ENCODE results near the gene COL6A1. TPM values are rescaled to one million over a fixed set of nuclear protein-coding genes. Genes with fewer than 3 reads are reported as not detected.

The COL6A1 gene
- total and polyA plus RNA-seq, 2 donors (not counting 3 experiments of a cell fraction or from before 2014, with no cell fraction given): 30.1 to 42.4 TPM

DNA sequence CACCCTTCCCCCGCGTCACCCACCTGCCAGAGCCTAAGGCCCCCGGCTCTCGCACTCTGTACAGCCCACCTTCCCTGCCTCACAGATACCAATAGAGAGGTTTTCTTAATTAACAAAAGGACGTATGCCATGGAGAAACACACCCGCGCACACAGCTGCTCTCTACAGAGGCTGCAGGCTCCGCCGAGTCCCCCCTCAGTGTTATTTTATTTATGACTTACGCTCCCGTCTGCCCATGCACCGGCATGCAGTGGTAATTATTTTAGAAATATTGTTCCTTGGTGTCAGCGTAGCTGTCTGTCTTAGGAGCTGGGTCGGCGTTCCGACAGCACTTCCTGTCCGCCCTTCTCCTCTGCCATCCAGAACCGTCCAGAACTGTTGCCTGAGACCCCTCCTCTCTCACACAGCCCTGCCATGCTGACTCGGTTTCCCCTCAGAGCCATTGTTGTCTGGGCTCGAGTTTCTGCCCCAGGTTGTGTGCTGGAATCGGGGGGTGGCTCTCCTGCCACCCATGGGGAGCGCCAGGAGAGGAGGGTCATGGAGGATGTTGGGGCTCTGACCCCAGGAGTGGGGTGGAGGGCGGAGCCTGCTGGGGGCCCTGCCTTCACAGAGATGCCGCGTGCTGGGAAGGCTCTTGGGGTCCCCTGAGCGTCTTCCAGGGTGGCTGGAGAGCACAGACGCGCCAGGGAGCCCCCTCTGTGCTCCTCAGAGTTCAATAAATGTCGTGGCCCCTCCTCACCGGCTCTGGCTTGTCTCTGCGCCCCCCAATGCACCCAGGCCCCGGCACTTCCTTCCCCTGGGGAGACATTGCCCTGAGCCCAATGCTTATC lies 39.6 kb upstream of the COL6A1 start:
- no peak for DNase-seq (ENCODE audit: low read depth, low spot score)
- H3K9me3 ChIP-seq (replicated peaks; ENCODE audit: control insufficient read depth, insufficient read depth, low read length): no peaks in the 10 kb centered on the region
- intact Hi-C loops (cut with micrococcal nuclease): no loop called here
- no peaks in the 10 kb centered on the region for H3K4me1 ChIP-seq (ENCODE audit: control insufficient read depth, extremely low read depth, insufficient read depth, low read length)
- no peak overlapping the region for H3K4me2 ChIP-seq (ENCODE audit: insufficient read depth, low read length)
- H3K27me3 ChIP-seq (ENCODE audit: control insufficient read depth in 2 of 2, insufficient read depth in 2 of 2, low read length in 2 of 2): no peaks in the 10 kb centered on the region
- no peak overlapping the region for H3K4me3 ChIP-seq (replicated peaks in 1 of 3; ENCODE audit: insufficient read depth in 1 of 3, low read depth in 1 of 3, low read length in 3 of 3)
- dilution Hi-C loops (cut with MboI; ENCODE audit: extremely low pct_ligation_motif_present, low sequenced_read_pairs): no loop called here
- TF ChIP-seq POLR2A (IDR thresholded peaks at IDR 0.05; ENCODE audit: low read depth, low read length): no peak
- ChIA-PET CTCF (no interaction called here), POLR2A (no interaction called here)
- no peaks in the 10 kb centered on the region for H3K9me1 ChIP-seq (replicated peaks; ENCODE audit: control insufficient read depth, extremely low read depth, insufficient read depth, low read length)
- H3K9ac ChIP-seq (replicated peaks; ENCODE audit: extremely low read depth, insufficient read depth, low read length): no peak overlapping the region
- H3K79me2 ChIP-seq (ENCODE audit: control insufficient read depth, insufficient read depth, low read length): no peaks in the 10 kb centered on the region
- no TSS peak for BruUV-seq (replicated peaks)
- no peaks in the 10 kb centered on the region for H3K36me3 ChIP-seq (ENCODE audit: control insufficient read depth in 2 of 2, extremely low read depth in 1 of 2, insufficient read depth in 2 of 2, low read length in 2 of 2)
- no peak for FAIRE-seq
- H3K27ac ChIP-seq (ENCODE audit: insufficient read depth, low read depth, low read length): no peak overlapping the region
- H4K20me1 ChIP-seq (replicated peaks; ENCODE audit: control insufficient read depth, extremely low read depth, insufficient read depth, low read length): no peaks in the 10 kb centered on the region
- H2AFZ ChIP-seq (ENCODE audit: low read depth, low read length): no peak overlapping the region

DNA sequence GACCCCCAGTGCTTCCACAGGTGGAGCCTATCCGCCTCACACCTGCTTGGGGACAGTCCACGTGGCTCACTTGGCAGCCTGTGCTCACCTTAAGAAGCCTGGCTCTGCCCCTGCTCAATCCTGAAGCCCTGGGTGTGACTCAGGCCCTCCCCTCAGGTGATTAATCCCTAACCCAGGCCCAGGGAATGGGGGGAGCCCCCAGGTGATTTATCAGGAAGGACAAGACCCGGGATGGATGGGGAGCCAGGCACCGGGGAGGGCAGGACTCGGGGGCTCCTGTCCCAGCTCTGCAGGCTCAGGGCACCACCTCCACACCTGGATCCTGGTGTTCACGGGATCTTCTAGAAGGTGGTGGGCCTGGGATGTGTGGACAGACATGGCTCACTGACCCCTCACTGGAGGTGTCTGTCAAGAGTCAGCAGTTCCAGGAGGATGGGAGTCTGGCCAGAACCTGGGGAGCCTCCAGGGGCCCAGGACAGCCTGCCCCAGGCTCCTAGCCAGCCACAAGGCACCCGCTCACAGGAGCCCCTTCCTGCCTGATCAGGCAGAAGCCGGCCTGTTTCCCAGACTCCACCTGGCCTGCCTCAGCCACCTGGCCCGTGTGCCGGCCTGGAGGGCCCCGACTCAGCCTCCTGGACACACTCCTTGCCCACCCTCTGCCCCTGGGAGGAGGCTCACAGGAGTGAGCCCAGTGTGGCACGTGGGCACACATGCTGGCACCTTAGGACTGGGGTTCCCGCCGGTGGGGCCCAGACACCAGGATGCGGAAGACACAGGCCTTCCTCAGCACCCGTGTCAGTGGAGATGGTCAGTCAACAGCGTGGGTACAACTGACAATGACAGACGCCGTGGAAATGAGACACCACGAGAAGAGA lies 38.6 kb upstream of the COL6A1 start:
- H3K4me3 ChIP-seq (replicated peaks in 1 of 3; ENCODE audit: insufficient read depth in 1 of 3, low read depth in 1 of 3, low read length in 3 of 3): no peak overlapping the region
- H3K9me3 ChIP-seq (replicated peaks; ENCODE audit: control insufficient read depth, insufficient read depth, low read length): no peaks in the 10 kb centered on the region
- TF ChIP-seq POLR2AphosphoS5 (IDR thresholded peaks at IDR 0.05; ENCODE audit: insufficient read depth, low read depth, low read length): no peak
- TF ChIP-seq MAX (IDR thresholded peaks at IDR 0.05; ENCODE audit: insufficient read depth, insufficient read length): no peak
- no peak for TF ChIP-seq GATA2 (IDR thresholded peaks at IDR 0.05; ENCODE audit: insufficient read depth, insufficient read length, low read depth, low read length)
- TF ChIP-seq FOS (IDR thresholded peaks at IDR 0.05; ENCODE audit: borderline replicate concordance, insufficient read depth, low read length): no peak
- no peak for TF ChIP-seq POLR2A (IDR thresholded peaks at IDR 0.05; ENCODE audit: low read depth, low read length)
- no peak for TF ChIP-seq EZH2 (IDR thresholded peaks at IDR 0.05; ENCODE audit: borderline replicate concordance, low read depth, low read length, severe bottlenecking)
- TF ChIP-seq, protein P1, sequence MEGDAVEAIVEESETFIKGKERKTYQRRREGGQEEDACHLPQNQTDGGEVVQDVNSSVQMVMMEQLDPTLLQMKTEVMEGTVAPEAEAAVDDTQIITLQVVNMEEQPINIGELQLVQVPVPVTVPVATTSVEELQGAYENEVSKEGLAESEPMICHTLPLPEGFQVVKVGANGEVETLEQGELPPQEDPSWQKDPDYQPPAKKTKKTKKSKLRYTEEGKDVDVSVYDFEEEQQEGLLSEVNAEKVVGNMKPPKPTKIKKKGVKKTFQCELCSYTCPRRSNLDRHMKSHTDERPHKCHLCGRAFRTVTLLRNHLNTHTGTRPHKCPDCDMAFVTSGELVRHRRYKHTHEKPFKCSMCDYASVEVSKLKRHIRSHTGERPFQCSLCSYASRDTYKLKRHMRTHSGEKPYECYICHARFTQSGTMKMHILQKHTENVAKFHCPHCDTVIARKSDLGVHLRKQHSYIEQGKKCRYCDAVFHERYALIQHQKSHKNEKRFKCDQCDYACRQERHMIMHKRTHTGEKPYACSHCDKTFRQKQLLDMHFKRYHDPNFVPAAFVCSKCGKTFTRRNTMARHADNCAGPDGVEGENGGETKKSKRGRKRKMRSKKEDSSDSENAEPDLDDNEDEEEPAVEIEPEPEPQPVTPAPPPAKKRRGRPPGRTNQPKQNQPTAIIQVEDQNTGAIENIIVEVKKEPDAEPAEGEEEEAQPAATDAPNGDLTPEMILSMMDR (IDR thresholded peaks at IDR 0.05; ENCODE audit: extremely low read depth in 1 of 2, insufficient read depth in 1 of 2, low read depth in 1 of 2, low read length in 2 of 2): no peak
- no peak for TF ChIP-seq JUN (IDR thresholded peaks at IDR 0.05; ENCODE audit: borderline replicate concordance, insufficient read depth, insufficient read length, low read depth)
- no peak for TF ChIP-seq MYC (IDR thresholded peaks at IDR 0.05; ENCODE audit: low read depth, low read length)
- intact Hi-C loops (cut with micrococcal nuclease) (no loop called here), dilution Hi-C loops (cut with MboI; ENCODE audit: extremely low pct_ligation_motif_present, low sequenced_read_pairs) (no loop called here)
- H3K9ac ChIP-seq (replicated peaks; ENCODE audit: extremely low read depth, insufficient read depth, low read length): no peak overlapping the region
- H2AFZ ChIP-seq (ENCODE audit: low read depth, low read length): no peak overlapping the region
- FAIRE-seq: no peak
- no peaks in the 10 kb centered on the region for H3K4me1 ChIP-seq (ENCODE audit: control insufficient read depth, extremely low read depth, insufficient read depth, low read length)
- H3K79me2 ChIP-seq (ENCODE audit: control insufficient read depth, insufficient read depth, low read length): no peaks in the 10 kb centered on the region
- H3K4me2 ChIP-seq (ENCODE audit: insufficient read depth, low read length): no peak overlapping the region
- no peaks in the 10 kb centered on the region for H4K20me1 ChIP-seq (replicated peaks; ENCODE audit: control insufficient read depth, extremely low read depth, insufficient read depth, low read length)
- DNase-seq (ENCODE audit: low read depth, low spot score): no peak
- no peaks in the 10 kb centered on the region for H3K36me3 ChIP-seq (ENCODE audit: control insufficient read depth in 2 of 2, extremely low read depth in 1 of 2, insufficient read depth in 2 of 2, low read length in 2 of 2)
- no peaks in the 10 kb centered on the region for H3K9me1 ChIP-seq (replicated peaks; ENCODE audit: control insufficient read depth, extremely low read depth, insufficient read depth, low read length)
- no peaks in the 10 kb centered on the region for H3K27me3 ChIP-seq (ENCODE audit: control insufficient read depth in 2 of 2, insufficient read depth in 2 of 2, low read length in 2 of 2)
- CTCF ChIA-PET: no interaction called here
- no TSS peak for BruUV-seq (replicated peaks)
- POLR2A ChIA-PET: no interaction called here
- H3K27ac ChIP-seq (ENCODE audit: insufficient read depth, low read depth, low read length): no peak overlapping the region

All from endothelial cell of umbilical vein (primary cell).